Measurements from ENCODE around the gene PACSIN3. TPM values are rescaled to one million over a fixed set of nuclear protein-coding genes. Genes with fewer than 3 reads are reported as not detected.

Gene PACSIN3
- total and polyA plus RNA-seq, 2 of the 13 experiments (the other 11 are each of a cell fraction or from before 2014, with no cell fraction given) = 47.9 to 93.3 TPM

DNA sequence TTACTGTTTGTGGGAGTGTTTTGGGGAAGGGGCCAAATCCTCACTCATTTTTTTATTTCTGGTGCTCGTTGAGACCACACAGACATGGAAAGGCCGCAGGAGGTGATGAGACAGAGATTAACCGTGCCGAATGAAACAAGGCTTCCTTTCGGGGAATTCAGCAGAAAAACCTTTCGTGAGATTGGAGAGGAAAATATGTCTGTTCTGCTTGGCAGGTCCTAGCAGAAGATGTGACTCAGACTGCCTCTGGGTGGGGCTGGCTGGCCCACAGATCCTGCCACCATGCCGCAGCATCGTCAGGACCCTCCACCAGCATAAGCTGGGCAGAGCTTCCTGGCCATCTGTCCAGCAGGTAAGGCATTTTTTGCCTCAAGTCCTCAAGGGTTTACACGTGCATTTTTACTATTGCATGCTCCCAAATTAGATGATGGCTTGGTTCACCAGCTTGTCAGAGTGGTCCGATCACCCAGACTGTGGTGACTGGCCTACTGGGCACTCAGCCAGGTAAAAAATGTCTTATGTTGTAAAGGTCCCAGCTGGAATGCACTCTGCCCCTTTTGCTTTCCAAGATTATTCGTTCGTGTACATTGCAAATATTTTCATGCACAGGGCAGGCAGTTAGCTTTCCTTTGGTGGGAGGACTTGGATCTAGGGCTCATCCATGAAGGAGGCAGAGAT, 30.0 kb upstream of the PACSIN3 start:
- Histone ChIP-seq H3K27ac (ENCODE audit: extremely low read length, insufficient read depth, low read length) (peak overlapping the region; percentile 86), H3K4me3 (replicated peaks in 1 of 3; ENCODE audit: insufficient read depth in 1 of 3, low read depth in 2 of 3, low read length in 3 of 3) (peak overlapping the region; percentile 70 to 86 (median 79)), H3K9ac (ENCODE audit: insufficient read depth, low read depth, low read length) (peak overlapping the region; percentile 88; the same call in 1 of the 2 replicates), H3K4me1 (ENCODE audit: insufficient read depth, low read length) (peaks cover 65% of the 10 kb centered on the region), H3K4me2 (ENCODE audit: low read depth, low read length) (peak overlapping the region; percentile 91), H3K36me3 (replicated peaks in 1 of 2; ENCODE audit: control insufficient read depth in 1 of 2, insufficient read depth in 2 of 2, low read length in 2 of 2) (peaks cover 4 to 12% of the 10 kb centered on the region in 2 experiments; a peak in 2 of 5 replicates), H2AFZ (ENCODE audit: low read length) (no peak overlapping the region), H3K9me3 (ENCODE audit: low read length) (no peaks in the 10 kb centered on the region), H3K27me3 (ENCODE audit: control insufficient read depth in 1 of 2, insufficient read depth in 2 of 2, low read length in 2 of 2) (no peaks in the 10 kb centered on the region; a peak in 1 of 5 replicates), H3K79me2 (ENCODE audit: insufficient read depth, low read length) (peaks cover 42% of the 10 kb centered on the region), H4K20me1 (ENCODE audit: insufficient read depth, low read length) (peaks cover 22% of the 10 kb centered on the region)
- ATAC-seq = peak; percentile 58
- WGBS (ENCODE audit: low lambda C conversion rate) = 1% methylated on average over 8 of the region's 12 CpGs
- in situ Hi-C loops (cut with HindIII; ENCODE audit: extremely low pct_ligation_motif_present, low pct_unique_long_range_greater_than_20kb) (no loop called here), intact Hi-C loops (cut with micrococcal nuclease; ENCODE audit: unreplicated experiment) (loop anchor here (1.0 kb wide), 2 partner anchors 37 to 39 kb away; no protein-coding TSS in a partner anchor)
- ChIA-PET CTCF (ENCODE audit: low intra/inter-chr PET ratio, low total read pairs) (no interaction called here), POLR2A (interaction anchor here (0.6 to 4.6 kb wide), 13 partner anchors 11 to 43 kb away, joined by 3 to 247 read pairs (median 25); partner anchors contain the start of genes ACP2, NR1H3 and PACSIN3)
- no TSS peak for BruUV-seq (replicated peaks)
- FAIRE-seq = peak; percentile 80
- peak; percentile 74 for DNase-seq (ENCODE audit: low spot score)
- TF ChIP-seq, protein P1, sequence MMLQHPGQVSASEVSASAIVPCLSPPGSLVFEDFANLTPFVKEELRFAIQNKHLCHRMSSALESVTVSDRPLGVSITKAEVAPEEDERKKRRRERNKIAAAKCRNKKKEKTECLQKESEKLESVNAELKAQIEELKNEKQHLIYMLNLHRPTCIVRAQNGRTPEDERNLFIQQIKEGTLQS (CRISPR knock-in tag; IDR thresholded peaks at IDR 0.05) = no peak
- TF ChIP-seq ONECUT2 (CRISPR knock-in tag; IDR thresholded peaks at IDR 0.05) (no peak), SP4 (CRISPR knock-in tag; IDR thresholded peaks at IDR 0.05) (0 out of 2 replicates have a peak, but pooled peaks have one; percentile 12), SETDB1 (CRISPR knock-in tag; IDR thresholded peaks at IDR 0.05; ENCODE audit: borderline replicate concordance) (no peak), ZNF33B (CRISPR knock-in tag; IDR thresholded peaks at IDR 0.05) (no peak), POLR2A (IDR thresholded peaks at IDR 0.05; ENCODE audit: insufficient read depth in 1 of 2, low read depth in 2 of 2, low read length in 2 of 2) (peak in 1 of 2 experiments; percentile 30; a peak in 1 of 4 replicates), ZNF383 (CRISPR knock-in tag; IDR thresholded peaks at IDR 0.05; ENCODE audit: borderline replicate concordance) (no peak), ZNF652 (CRISPR knock-in tag; IDR thresholded peaks at IDR 0.05; ENCODE audit: borderline replicate concordance, low read depth) (no peak), RBFOX2 (IDR thresholded peaks at IDR 0.05; ENCODE audit: low read depth, low read length) (no peak), ZNF724P (CRISPR knock-in tag; IDR thresholded peaks at IDR 0.05; ENCODE audit: borderline replicate concordance) (no peak), ZSCAN29 (CRISPR knock-in tag; conservative IDR thresholded peaks at IDR 0.05) (no peak)
- TF ChIP-seq, protein P2, sequence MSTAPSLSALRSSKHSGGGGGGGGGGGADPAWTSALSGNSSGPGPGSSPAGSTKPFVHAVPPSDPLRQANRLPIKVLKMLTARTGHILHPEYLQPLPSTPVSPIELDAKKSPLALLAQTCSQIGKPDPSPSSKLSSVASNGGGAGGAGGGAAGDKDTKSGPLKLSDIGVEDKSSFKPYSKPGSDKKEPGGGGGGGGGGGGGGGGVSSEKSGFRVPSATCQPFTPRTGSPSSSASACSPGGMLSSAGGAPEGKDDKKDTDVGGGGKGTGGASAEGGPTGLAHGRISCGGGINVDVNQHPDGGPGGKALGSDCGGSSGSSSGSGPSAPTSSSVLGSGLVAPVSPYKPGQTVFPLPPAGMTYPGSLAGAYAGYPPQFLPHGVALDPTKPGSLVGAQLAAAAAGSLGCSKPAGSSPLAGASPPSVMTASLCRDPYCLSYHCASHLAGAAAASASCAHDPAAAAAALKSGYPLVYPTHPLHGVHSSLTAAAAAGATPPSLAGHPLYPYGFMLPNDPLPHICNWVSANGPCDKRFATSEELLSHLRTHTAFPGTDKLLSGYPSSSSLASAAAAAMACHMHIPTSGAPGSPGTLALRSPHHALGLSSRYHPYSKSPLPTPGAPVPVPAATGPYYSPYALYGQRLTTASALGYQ (CRISPR knock-in tag; IDR thresholded peaks at IDR 0.05) = no peak
- TF ChIP-seq, protein P3, sequence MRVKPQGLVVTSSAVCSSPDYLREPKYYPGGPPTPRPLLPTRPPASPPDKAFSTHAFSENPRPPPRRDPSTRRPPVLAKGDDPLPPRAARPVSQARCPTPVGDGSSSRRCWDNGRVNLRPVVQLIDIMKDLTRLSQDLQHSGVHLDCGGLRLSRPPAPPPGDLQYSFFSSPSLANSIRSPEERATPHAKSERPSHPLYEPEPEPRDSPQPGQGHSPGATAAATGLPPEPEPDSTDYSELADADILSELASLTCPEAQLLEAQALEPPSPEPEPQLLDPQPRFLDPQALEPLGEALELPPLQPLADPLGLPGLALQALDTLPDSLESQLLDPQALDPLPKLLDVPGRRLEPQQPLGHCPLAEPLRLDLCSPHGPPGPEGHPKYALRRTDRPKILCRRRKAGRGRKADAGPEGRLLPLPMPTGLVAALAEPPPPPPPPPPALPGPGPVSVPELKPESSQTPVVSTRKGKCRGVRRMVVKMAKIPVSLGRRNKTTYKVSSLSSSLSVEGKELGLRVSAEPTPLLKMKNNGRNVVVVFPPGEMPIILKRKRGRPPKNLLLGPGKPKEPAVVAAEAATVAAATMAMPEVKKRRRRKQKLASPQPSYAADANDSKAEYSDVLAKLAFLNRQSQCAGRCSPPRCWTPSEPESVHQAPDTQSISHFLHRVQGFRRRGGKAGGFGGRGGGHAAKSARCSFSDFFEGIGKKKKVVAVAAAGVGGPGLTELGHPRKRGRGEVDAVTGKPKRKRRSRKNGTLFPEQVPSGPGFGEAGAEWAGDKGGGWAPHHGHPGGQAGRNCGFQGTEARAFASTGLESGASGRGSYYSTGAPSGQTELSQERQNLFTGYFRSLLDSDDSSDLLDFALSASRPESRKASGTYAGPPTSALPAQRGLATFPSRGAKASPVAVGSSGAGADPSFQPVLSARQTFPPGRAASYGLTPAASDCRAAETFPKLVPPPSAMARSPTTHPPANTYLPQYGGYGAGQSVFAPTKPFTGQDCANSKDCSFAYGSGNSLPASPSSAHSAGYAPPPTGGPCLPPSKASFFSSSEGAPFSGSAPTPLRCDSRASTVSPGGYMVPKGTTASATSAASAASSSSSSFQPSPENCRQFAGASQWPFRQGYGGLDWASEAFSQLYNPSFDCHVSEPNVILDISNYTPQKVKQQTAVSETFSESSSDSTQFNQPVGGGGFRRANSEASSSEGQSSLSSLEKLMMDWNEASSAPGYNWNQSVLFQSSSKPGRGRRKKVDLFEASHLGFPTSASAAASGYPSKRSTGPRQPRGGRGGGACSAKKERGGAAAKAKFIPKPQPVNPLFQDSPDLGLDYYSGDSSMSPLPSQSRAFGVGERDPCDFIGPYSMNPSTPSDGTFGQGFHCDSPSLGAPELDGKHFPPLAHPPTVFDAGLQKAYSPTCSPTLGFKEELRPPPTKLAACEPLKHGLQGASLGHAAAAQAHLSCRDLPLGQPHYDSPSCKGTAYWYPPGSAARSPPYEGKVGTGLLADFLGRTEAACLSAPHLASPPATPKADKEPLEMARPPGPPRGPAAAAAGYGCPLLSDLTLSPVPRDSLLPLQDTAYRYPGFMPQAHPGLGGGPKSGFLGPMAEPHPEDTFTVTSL (CRISPR knock-in tag; IDR thresholded peaks at IDR 0.05; ENCODE audit: borderline replicate concordance) = peak; percentile 76; the same call in 1 of the 2 replicates
- TF ChIP-seq, protein P4, sequence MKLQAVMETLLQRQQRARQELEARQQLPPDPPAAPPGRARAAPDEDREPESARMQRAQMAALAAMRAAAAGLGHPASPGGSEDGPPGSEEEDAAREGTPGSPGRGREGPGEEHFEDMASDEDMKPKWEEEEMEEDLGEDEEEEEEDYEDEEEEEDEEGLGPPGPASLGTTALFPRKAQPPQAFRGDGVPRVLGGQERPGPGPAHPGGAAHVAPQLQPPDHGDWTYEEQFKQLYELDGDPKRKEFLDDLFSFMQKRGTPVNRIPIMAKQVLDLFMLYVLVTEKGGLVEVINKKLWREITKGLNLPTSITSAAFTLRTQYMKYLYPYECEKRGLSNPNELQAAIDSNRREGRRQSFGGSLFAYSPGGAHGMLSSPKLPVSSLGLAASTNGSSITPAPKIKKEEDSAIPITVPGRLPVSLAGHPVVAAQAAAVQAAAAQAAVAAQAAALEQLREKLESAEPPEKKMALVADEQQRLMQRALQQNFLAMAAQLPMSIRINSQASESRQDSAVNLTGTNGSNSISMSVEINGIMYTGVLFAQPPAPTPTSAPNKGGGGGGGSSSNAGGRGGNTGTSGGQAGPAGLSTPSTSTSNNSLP (IDR thresholded peaks at IDR 0.05; ENCODE audit: low read depth, low read length) = no peak
